H1 (cell line): ENCODE data around the gene PPP1R7.

Experiments
- CREB1 ChIP-seq: IDR thresholded peaks from 2 replicates; pipeline ENCODE4 v1.6.1; 2012; ENCODE audit warnings: inconsistent platforms
- CTCF ChIP-seq, 3 experiments: IDR thresholded peaks; 1 replicate in 2 of 3; 2 replicates in 1 of 3; pipeline versions ENCODE4 v1.5.1 to v1.6.1; 2011; ENCODE audit warnings: low read length in 3 of 3, mild to moderate bottlenecking in 3 of 3, inconsistent platforms in 2 of 3, low read depth in 1 of 3, moderate library complexity in 1 of 3; ENCODE audit not compliant: insufficient read depth in 1 of 3; ENCODE audit errors: control extremely low read depth in 1 of 3
- JUND ChIP-seq: IDR thresholded peaks from 2 replicates; pipeline ENCODE4 v1.6.1; 2011; ENCODE audit warnings: mild to moderate bottlenecking, improper control_type of control experiment, low read length
- TAF1 ChIP-seq: IDR thresholded peaks from 2 replicates; pipeline ENCODE4 v1.6.1; 2011; ENCODE audit warnings: mild to moderate bottlenecking, low read depth, low read length

DNA sequence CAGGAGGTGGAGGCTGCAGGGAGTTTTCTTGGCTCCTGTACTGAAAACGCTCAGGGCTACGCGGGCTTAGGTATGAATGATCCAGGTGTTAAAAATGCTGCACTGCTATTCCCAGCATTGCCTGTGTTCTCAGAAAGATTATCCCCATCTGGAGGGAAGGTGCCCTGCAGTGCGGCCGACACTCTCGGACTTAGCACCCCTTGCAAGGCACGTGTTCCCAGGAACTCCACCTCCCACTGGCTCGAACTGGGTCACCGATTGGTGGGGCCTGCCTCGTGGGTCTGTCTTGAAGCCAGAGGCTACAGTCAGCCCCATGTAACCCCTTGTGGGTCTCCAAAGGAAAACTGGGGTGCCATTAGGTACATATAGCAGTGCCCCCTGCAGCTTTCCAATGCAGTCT lies 63.9 kb downstream of the PPP1R7 start:
- TF ChIP-seq CREB1 (no peak), TAF1 (no peak), CTCF (IDR thresholded peaks at IDR 0.05; ENCODE audit: control extremely low read depth in 1 of 3, insufficient read depth in 1 of 3, low read depth in 1 of 3, low read length in 3 of 3) (no peak), JUND (no peak)
